Activated CD8-positive, alpha-beta T cell treated with anti-CD3 and anti-CD28 coated beads for 36 hours (primary cell): ENCODE measurements around the gene ITGB2. TPM values are rescaled to one million over a fixed set of nuclear protein-coding genes. Genes with fewer than 3 reads are reported as not detected.
"Not testable (repeated sequence)": the region's sequence is repeated elsewhere in the genome, so short reads cannot be mapped to it uniquely, and the experiment has no call there.

ENCODE experiments used
- ATAC-seq: fragments of 200-7000 bp; cut with Tn5 transposase; one replicate; pipeline ENCODE4 v1.10.0; 2021; ENCODE audit warnings: mild to moderate bottlenecking, moderate library complexity
- CTCF ChIA-PET: fragments of 350-600 bp; sonication (Branson Sonifier 250); formaldehyde crosslinking; loops from one replicate; lab custom pipeline; 2021; ENCODE audit warnings: antibody characterized with exemption; lab: Charles Lee
- POLR2A ChIA-PET: fragments of 350-600 bp; sonication (Branson Sonifier 250); formaldehyde crosslinking; loops from one replicate; lab custom pipeline; 2021; ENCODE audit warnings: antibody characterized with exemption; lab: Charles Lee
- DNase-seq: peaks from one replicate; pipeline ENCODE4 v3.0.0-alpha.2; 2020
- H3K27ac Mint-ChIP-seq: one replicate; pipeline ENCODE4 v1.8.0; 2021; ENCODE audit warnings: mild to moderate bottlenecking, mixed read lengths
- H3K27me3 Mint-ChIP-seq: one replicate; pipeline ENCODE4 v1.8.0; 2021; ENCODE audit warnings: mixed read lengths
- H3K36me3 Mint-ChIP-seq: one replicate; pipeline ENCODE4 v1.8.0; 2021; ENCODE audit warnings: low read depth, mixed read lengths
- H3K4me1 Mint-ChIP-seq: one replicate; pipeline ENCODE4 v1.8.0; 2021; ENCODE audit warnings: low read depth, mixed read lengths
- H3K4me3 Mint-ChIP-seq: one replicate; pipeline ENCODE4 v1.8.0; 2021; ENCODE audit warnings: mild to moderate bottlenecking, moderate library complexity, mixed read lengths
- H3K9me3 Mint-ChIP-seq: one replicate; pipeline ENCODE4 v1.8.0; 2021; ENCODE audit warnings: mixed read lengths
- intact Hi-C: fragments of 100-400 bp; cut with micrococcal nuclease; formaldehyde crosslinking; loops from one replicate; pipeline ENCODE4 v1.10.0; 2022
- total RNA-seq, 2 experiments: library from RNA; stranded (reverse); gene quantifications; one replicate each; pipeline ENCODE4 v1.2.3, GENCODE V29; 2021
- TF ChIP-seq, protein P1 (sequence below): fragments of 200-600 bp; IDR thresholded peaks from one replicate; pipeline ENCODE4 v1.8.0; 2022; ENCODE audit warnings: antibody characterized with exemption, mild to moderate bottlenecking

ITGB2 gene
- total RNA-seq, 2 experiments from 2014 or later, result 340 to 343 TPM

DNA sequence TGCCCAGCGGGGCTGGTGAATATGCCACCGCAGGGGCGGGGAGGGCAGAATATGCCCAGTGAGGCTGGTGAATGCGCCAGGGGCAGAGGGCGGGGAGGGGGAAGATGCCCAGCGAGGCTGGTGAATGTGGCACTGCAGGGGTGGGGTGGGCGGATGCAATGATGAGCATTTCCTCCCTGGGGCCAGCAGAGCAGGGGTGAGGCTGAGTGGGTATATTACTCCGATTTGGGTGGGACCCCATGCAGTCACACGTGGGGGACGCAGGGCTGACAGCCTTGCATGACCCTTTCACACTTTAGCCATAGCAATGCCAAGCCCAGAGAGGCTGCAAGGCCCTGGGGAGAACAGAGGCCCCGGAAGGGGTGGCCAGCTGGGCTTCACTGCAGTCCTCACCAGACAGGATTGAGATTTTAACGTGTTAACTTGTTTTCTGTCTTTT lies 9.9 kb upstream of the ITGB2 start:
- TF ChIP-seq, protein P1, sequence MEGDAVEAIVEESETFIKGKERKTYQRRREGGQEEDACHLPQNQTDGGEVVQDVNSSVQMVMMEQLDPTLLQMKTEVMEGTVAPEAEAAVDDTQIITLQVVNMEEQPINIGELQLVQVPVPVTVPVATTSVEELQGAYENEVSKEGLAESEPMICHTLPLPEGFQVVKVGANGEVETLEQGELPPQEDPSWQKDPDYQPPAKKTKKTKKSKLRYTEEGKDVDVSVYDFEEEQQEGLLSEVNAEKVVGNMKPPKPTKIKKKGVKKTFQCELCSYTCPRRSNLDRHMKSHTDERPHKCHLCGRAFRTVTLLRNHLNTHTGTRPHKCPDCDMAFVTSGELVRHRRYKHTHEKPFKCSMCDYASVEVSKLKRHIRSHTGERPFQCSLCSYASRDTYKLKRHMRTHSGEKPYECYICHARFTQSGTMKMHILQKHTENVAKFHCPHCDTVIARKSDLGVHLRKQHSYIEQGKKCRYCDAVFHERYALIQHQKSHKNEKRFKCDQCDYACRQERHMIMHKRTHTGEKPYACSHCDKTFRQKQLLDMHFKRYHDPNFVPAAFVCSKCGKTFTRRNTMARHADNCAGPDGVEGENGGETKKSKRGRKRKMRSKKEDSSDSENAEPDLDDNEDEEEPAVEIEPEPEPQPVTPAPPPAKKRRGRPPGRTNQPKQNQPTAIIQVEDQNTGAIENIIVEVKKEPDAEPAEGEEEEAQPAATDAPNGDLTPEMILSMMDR, result no peak
- peak; percentile 89 for DNase-seq
- peaks cover 3% of the 10 kb centered on the region for H3K36me3 Mint-ChIP-seq
- ChIA-PET CTCF (interaction anchor here (1.0 to 8.1 kb wide), 3 partner anchors 10 to 35 kb away, joined by 4 to 83 read pairs (median 63); partner anchors contain the start of gene ITGB2), POLR2A (interaction anchor here (0.8 to 6.1 kb wide), 5 partner anchors 10 to 55 kb away, joined by 3 to 55 read pairs (median 4); partner anchors contain the start of gene ITGB2)
- peak overlapping the region; percentile 78 for H3K4me3 Mint-ChIP-seq
- H3K27me3 Mint-ChIP-seq, result no peaks in the 10 kb centered on the region
- peak; percentile 19 for ATAC-seq
- intact Hi-C loops, result no loop called here
- peak overlapping the region; percentile 84 for H3K27ac Mint-ChIP-seq
- no peaks in the 10 kb centered on the region for H3K9me3 Mint-ChIP-seq
- peaks cover 50% of the 10 kb centered on the region for H3K4me1 Mint-ChIP-seq

DNA sequence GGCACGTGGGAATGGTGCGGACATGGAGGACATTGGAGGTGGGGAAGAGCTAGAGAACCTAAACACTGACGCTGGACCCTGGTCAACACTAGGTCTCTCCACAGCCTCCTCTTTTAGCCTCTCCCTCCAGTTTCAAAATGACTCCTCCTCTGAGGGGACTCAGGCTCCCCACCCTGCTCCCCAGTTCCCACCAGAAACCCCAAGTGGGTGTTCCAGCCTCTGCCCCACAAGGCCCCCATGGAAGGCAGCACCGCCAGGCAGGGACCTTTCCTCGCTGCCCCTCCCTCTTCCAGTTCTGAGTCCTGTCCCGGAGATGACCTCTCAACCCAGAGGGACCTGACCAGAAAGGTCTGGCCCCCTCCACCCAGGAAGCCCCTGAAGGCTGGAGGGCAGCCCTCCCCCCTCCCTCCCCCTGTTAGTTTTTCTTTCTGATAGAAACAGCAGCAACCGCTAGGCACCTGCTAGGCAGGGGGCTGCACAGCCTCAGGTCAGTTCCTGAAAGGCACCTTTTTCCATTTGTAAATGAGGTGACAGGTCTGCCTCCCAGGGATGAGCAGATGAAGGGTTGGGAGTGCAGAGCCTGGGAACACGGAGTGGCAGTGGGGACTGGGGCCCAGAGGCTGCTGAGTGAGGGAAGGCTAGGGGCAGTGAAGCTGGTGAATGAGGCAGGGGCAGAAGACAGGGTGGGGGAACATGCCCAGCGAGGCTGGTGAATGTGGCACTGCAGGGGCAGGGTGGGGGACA lies 9.3 kb upstream of the ITGB2 start:
- CTCF ChIA-PET, result interaction anchor here (1.5 to 8.1 kb wide), 3 partner anchors 13 to 35 kb away, joined by 3 to 83 read pairs (median 63); no protein-coding TSS in a partner anchor
- no peaks in the 10 kb centered on the region for H3K9me3 Mint-ChIP-seq
- H3K4me3 Mint-ChIP-seq, result peak overlapping the region; percentile 78
- H3K36me3 Mint-ChIP-seq, result peaks cover 8% of the 10 kb centered on the region
- H3K27ac Mint-ChIP-seq, result peak overlapping the region; percentile 84
- no peaks in the 10 kb centered on the region for H3K27me3 Mint-ChIP-seq
- ATAC-seq (peak; percentile 1), DNase-seq (no peak)
- POLR2A ChIA-PET, result interaction anchor here (0.8 to 6.1 kb wide), 8 partner anchors 10 to 57 kb away, joined by 3 to 55 read pairs (median 7); partner anchors contain the start of genes ITGB2, PTTG1IP and SLX9
- TF ChIP-seq, protein P1, result no peak
- H3K4me1 Mint-ChIP-seq, result peaks cover 56% of the 10 kb centered on the region
- intact Hi-C loops, result loop anchor here (5.0 to 10.0 kb wide), 2 partner anchors 38 to 55 kb away; partner anchors contain the start of gene PTTG1IP

DNA sequence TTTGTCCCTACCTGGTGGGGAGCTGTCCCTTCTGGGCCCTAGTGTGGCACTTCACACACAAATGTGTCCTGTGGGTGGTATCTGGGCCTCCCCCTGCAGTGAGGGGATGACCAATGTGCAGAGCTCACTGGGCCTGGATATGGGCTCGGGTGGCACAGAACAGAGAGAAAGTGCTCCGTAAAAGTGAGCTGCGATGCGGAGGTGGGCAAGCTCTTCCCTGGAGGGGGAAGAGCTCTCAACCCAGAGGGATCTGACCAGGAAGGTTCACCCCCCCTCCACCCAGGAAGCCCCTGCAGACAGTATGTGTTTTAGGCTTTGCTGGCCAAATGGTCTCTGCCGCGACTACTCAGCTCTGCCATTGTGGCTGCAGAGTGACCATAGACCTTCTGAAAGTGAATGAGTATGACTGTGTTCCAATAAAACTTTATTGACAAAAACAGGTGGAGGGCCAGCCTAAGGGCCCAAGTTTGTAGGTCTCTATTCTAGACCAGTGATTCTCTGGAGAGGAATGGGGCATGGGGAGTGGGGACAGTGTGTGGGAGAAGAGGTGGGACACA lies 8.6 kb upstream of the ITGB2 start:
- POLR2A ChIA-PET, result interaction anchor here (1.1 to 6.1 kb wide), 5 partner anchors 9 to 114 kb away, joined by 3 to 55 read pairs (median 9); partner anchors contain the start of genes ITGB2, PTTG1IP and SLX9
- TF ChIP-seq, protein P1, result no peak
- Mint-ChIP-seq H3K4me1 (peaks cover 63% of the 10 kb centered on the region), H3K27me3 (no peaks in the 10 kb centered on the region), H3K36me3 (peaks cover 12% of the 10 kb centered on the region), H3K4me3 (peak overlapping the region; percentile 78), H3K9me3 (no peaks in the 10 kb centered on the region), H3K27ac (peak overlapping the region; percentile 84)
- CTCF ChIA-PET, result interaction anchor here (1.2 to 8.1 kb wide), 5 partner anchors 13 to 128 kb away, joined by 3 to 83 read pairs (median 14); no protein-coding TSS in a partner anchor
- DNase-seq, result no peak
- ATAC-seq, result no peak
- intact Hi-C loops, result loop anchor here (5.0 to 10.0 kb wide), 2 partner anchors 37 to 55 kb away; partner anchors contain the start of gene PTTG1IP

DNA sequence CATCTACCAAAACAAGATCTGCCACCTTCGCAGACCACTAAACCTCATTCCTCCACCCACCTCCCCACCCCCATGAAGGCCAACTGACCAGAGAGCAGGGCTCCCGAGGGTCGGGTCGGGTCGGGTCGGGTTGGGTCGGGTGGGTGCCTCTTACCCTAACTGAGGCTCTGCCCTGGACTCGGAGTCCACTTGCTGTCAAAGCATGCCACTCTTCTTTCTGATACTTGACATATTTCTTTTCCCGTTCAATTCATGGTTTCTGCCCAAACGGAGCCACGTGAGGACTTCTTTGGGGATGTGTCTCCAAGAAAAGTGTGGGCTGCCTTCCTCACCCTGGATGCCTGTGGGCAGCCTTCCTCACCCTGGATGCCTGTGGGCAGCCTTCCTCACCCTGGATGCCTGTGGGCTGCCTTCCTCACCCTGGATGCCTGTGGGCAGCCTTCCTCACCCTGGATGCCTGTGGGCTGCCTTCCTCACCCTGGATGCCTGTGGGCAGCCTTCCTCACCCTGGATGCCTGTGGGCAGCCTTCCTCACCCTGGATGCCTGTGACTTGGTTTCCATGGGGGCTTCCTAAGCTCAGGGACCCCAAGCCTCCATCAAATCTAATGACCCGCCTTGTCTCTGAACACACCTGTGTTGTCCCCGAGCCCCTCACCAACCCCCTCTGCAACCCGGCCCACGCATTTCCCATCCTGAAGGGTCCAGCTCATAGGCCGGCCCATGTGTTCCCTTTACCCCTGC lies 8.0 kb upstream of the ITGB2 start:
- not testable (repeated sequence) for ATAC-seq, DNase-seq, H3K9me3 Mint-ChIP-seq, H3K27me3 Mint-ChIP-seq
- peaks cover 69% of the 10 kb centered on the region for H3K4me1 Mint-ChIP-seq
- CTCF ChIA-PET, result interaction anchor here (0.7 to 8.1 kb wide), 5 partner anchors 14 to 128 kb away, joined by 3 to 83 read pairs (median 4); no protein-coding TSS in a partner anchor
- H3K36me3 Mint-ChIP-seq, result peaks cover 19% of the 10 kb centered on the region
- POLR2A ChIA-PET, result interaction anchor here (0.9 to 6.1 kb wide), 9 partner anchors 9 to 289 kb away, joined by 3 to 55 read pairs (median 9); partner anchors contain the start of genes ITGB2, PTTG1IP and SLX9
- H3K27ac Mint-ChIP-seq, result peak overlapping the region; percentile 96
- H3K4me3 Mint-ChIP-seq, result peak overlapping the region; percentile 78
- intact Hi-C loops, result loop anchor here (5.0 to 10.0 kb wide), 2 partner anchors 36 to 54 kb away; partner anchors contain the start of gene PTTG1IP
